Lower leg skin (tissue), 4 donors: ENCODE data around the gene EFR3B. TPM values are rescaled to one million over a fixed set of nuclear protein-coding genes. Genes with fewer than 3 reads are reported as not detected.
"Not testable (repeated sequence)": the region's sequence is repeated elsewhere in the genome, so short reads cannot be mapped to it uniquely, and the experiment has no call there.

Experiments
- DNase-seq, 2 donors: peaks; one replicate each; pipeline ENCODE4 v3.0.0-alpha.2; 2019; ENCODE audit warnings: low spot score in 2 of 2
- H3K4me3 ChIP-seq: fragments of 200-600 bp; sonication (generic); 2 replicates; pipeline ENCODE4 v1.5.1; 2017; ENCODE audit warnings: mild to moderate bottlenecking, low read depth; ENCODE audit not compliant: poor library complexity, severe bottlenecking
- POLR2A ChIP-seq, 2 donors: fragments of 450-650 bp; IDR thresholded peaks; one replicate each; pipeline ENCODE4 v1.6.1; 2016 to 2017; ENCODE audit warnings: antibody characterized with exemption in 2 of 2, mild to moderate bottlenecking in 1 of 2, moderate library complexity in 1 of 2
- WGBS, 2 donors: methylation state at CpG; one replicate each; pipeline ENCODE4 v1.1.5; 2018; 5-methylcytosine and 5-hydroxymethylcytosine counted together
- intact Hi-C: fragments of 100-400 bp; cut with DNase I; formaldehyde crosslinking; loops from one replicate; pipeline ENCODE4 v1.15.0; 2023; ENCODE audit warnings: low total_unique reads
- total RNA-seq, 4 donors: library from RNA; depleted of rRNA; stranded (reverse); fragments of >200 nt; gene quantifications; one replicate each; pipeline ENCODE4 v1.1.0, GENCODE V29; 2016
- TF ChIP-seq, protein P1 (sequence below), 3 donors: fragments of 450-650 bp; IDR thresholded peaks; one replicate each; pipeline ENCODE4 v1.5.1; 2016; ENCODE audit warnings: antibody characterized with exemption in 3 of 3, mild to moderate bottlenecking in 3 of 3, moderate library complexity in 2 of 3

The EFR3B gene
- total RNA-seq, 4 donors from 2014 or later: 0.42 to 1.8 (median 1.5) TPM; not detected in 1

DNA sequence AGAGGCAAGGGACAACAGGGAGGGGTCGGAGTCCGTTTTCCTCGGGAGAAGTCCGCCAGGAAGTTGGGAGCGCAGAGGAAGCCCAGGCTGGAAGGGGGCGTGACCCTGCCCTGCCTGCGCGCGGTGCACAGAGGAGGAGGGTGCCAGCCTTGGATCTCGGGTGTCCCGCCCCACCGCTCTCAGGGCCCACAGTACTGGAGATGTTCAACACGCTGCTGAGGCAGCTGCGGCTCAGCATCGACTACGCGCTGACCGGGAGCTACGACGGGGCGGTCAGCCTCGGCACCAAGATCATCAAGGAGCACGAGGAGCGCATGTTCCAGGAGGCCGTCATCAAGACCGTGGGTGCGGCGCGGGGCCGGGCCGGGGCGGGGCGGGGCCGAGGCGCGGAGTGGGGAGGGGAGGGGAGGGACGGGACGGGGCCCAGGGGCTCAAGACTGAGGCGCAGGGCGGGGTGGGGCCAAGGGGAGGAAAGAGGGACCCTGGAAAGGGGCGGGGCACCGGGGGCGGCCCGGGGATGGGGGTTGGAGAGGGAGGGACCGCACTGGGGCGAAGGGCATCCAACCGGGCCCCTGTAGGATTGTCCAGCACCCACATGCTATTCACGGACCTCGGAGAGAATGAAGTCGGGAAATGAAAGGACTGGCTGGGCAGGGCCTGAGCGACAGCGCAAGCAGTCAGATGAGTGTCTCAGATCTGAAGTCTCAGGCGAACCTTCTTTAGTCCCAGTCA, 89.9 kb downstream of the EFR3B start:
- intact Hi-C loops: no loop called here
- DNase-seq: no peak
- TF ChIP-seq, protein P1, sequence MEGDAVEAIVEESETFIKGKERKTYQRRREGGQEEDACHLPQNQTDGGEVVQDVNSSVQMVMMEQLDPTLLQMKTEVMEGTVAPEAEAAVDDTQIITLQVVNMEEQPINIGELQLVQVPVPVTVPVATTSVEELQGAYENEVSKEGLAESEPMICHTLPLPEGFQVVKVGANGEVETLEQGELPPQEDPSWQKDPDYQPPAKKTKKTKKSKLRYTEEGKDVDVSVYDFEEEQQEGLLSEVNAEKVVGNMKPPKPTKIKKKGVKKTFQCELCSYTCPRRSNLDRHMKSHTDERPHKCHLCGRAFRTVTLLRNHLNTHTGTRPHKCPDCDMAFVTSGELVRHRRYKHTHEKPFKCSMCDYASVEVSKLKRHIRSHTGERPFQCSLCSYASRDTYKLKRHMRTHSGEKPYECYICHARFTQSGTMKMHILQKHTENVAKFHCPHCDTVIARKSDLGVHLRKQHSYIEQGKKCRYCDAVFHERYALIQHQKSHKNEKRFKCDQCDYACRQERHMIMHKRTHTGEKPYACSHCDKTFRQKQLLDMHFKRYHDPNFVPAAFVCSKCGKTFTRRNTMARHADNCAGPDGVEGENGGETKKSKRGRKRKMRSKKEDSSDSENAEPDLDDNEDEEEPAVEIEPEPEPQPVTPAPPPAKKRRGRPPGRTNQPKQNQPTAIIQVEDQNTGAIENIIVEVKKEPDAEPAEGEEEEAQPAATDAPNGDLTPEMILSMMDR (IDR thresholded peaks at IDR 0.05): no peak
- TF ChIP-seq POLR2A (IDR thresholded peaks at IDR 0.05): no peak
- WGBS, 2 donors: 29 to 30% methylated on average over 28 to 48 of the region's 53 CpGs
- H3K4me3 ChIP-seq: no peak overlapping the region

DNA sequence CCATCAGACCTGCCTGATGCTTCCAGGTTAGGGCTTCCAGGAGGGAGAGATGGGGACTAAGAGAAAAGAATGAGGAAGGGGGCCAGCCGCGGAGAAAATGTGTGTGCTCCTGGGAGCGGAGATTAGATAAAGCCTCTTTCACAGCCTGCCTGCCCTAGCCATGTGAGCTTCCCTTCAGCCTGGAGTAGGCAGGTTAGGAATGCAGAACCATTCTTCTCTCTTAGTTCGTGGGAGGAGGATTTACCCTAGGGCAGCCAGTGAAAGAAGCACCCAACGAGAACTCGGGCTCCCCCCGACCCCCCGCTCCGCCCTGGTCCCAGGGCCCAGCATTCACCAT, 90.4 kb downstream of the EFR3B start:
- TF ChIP-seq, protein P1 (IDR thresholded peaks at IDR 0.05): no peak
- TF ChIP-seq POLR2A (IDR thresholded peaks at IDR 0.05): no peak
- no peak for DNase-seq
- no peak overlapping the region for H3K4me3 ChIP-seq
- intact Hi-C loops: no loop called here
- 41 to 57% methylated on average over 9 of the region's 9 CpGs for WGBS, 2 donors

DNA sequence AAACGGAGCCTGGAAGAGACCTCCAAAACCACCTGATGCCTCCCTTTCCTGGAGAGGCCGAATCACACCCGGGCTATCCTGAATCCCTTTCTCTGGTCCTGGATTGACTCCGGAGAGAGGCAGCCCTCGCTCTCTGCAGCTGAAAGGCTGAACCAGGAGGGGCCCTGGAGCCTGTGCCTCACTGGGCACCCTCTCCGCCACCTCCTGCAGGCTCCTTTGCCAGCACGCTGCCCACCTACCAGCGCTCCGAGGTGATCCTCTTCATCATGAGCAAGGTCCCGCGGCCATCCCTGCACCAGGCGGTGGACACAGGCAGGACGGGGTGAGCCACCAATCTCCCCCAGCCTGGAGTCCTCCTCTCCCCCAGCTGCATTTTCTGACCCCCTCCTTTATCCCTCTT, 90.8 kb downstream of the EFR3B start:
- H3K4me3 ChIP-seq: no peak overlapping the region
- TF ChIP-seq, protein P1 (IDR thresholded peaks at IDR 0.05): no peak
- no peak for TF ChIP-seq POLR2A (IDR thresholded peaks at IDR 0.05)
- intact Hi-C loops: no loop called here
- 90 to 93% methylated on average over 13 of the region's 13 CpGs for WGBS, 2 donors
- DNase-seq: no peak

DNA sequence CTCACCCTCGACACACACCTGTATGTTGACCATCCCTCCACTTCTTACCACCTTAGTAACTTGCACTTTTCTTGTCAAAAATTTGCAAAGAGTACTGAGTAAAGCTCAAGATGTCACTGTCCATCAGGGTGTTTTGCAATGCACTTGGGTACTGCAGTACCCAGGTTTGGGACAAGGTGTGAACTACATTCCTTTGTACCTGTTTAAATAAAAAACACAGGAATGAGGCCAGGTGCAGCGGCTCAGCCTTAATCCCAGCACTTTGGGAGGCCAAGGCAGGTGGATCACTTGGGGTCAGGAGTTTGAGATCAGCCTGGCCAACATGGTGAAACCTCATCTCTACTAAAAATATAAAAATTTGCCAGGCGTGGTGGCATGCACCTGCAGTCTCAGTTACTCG, 98.7 kb downstream of the EFR3B start:
- 92 to 96% methylated on average over 4 of the region's 4 CpGs for WGBS, 2 donors
- DNase-seq, intact Hi-C loops, H3K4me3 ChIP-seq: not testable (repeated sequence)

DNA sequence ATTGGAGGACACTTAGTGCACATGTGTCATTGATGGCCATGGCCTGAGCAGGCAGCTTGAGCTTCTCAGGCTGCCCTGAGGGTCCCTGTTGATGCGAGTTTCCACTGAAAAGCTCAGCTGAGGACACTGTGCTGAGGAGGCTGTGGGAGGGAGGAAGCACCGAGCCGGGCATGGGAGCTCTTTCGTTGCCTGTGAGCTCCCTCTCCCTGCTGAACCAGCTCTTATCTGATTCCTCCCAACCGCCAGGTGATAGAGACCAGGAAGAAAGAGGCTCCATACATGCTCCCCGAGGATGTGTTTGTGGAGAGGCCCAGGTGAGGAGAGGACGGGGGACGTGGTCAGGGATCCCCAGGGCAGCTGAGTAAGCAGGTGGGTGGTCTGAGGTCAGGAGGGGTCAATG, 99.2 kb downstream of the EFR3B start:
- no peak overlapping the region for H3K4me3 ChIP-seq
- DNase-seq: no peak
- WGBS, 2 donors: 59 to 68% methylated on average over 8 of the region's 8 CpGs
- intact Hi-C loops: no loop called here
- TF ChIP-seq, protein P1 (IDR thresholded peaks at IDR 0.05): no peak
- TF ChIP-seq POLR2A (IDR thresholded peaks at IDR 0.05): no peak

DNA sequence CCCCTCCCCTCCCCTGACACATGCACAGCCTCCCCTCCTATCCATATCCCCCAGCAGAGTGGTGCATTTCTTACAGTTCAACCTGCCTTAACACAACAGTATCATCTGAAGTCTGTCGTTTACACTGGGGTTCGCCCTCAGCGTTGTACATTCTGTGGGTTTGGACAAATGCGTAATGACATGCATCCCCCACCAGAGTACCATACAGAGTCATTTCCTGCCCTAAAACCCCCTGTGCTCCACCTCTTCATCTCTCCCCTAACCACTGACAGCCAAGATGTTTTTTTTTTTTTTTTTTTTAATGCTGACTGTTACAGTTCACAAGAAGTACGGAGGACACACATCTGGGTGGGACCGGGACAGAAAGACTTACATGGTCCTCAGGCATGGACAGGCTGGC, 103.9 kb downstream of the EFR3B start:
- intact Hi-C loops: no loop called here
- no peak overlapping the region for H3K4me3 ChIP-seq
- TF ChIP-seq POLR2A (IDR thresholded peaks at IDR 0.05): no peak
- TF ChIP-seq, protein P1 (IDR thresholded peaks at IDR 0.05): no peak
- no peak for DNase-seq
- WGBS, 2 donors: 85 to 88% methylated on average over 6 of the region's 6 CpGs
